NT2/D1 (cell line): ENCODE data around the gene POLR1A.

ENCODE experiments used
- DNase-seq: peaks from one replicate; pipeline ENCODE4 v3.0.0-alpha.2; 2011; ENCODE audit warnings: low read depth, low spot score
- H3K27me3 ChIP-seq: 2 replicates; pipeline ENCODE4 v1.6.0; 2011; ENCODE audit warnings: mild to moderate bottlenecking; ENCODE audit not compliant: insufficient read length, insufficient read depth
- H3K36me3 ChIP-seq: 2 replicates; pipeline ENCODE4 v1.6.1; 2011; ENCODE audit warnings: mild to moderate bottlenecking, low read length, mixed read lengths; ENCODE audit not compliant: insufficient read depth, insufficient read length
- H3K4me1 ChIP-seq: 2 replicates; pipeline ENCODE4 v1.5.1; 2011; ENCODE audit not compliant: insufficient read depth, insufficient read length
- H3K4me3 ChIP-seq: 2 replicates; pipeline ENCODE4 v1.5.1; 2011; ENCODE audit warnings: low read depth; ENCODE audit not compliant: insufficient read length
- H3K9ac ChIP-seq: 2 replicates; pipeline ENCODE4 v1.6.0; 2011; ENCODE audit warnings: low read depth; ENCODE audit not compliant: insufficient read length
- H3K9me3 ChIP-seq: 2 replicates; pipeline ENCODE4 v1.5.1; 2011; ENCODE audit warnings: mild to moderate bottlenecking, low read length; ENCODE audit not compliant: insufficient read depth
- SUZ12 ChIP-seq: IDR thresholded peaks from 2 replicates; pipeline ENCODE4 v1.6.1; 2011; ENCODE audit not compliant: insufficient read length, insufficient read depth; ENCODE audit errors: extremely low read depth
- YY1 ChIP-seq: IDR thresholded peaks from 2 replicates; pipeline ENCODE4 v1.6.1; 2011; ENCODE audit not compliant: insufficient read length, insufficient read depth
- ZNF274 ChIP-seq: IDR thresholded peaks from 2 replicates; pipeline ENCODE4 v1.6.1; 2011; ENCODE audit warnings: mild to moderate bottlenecking, low read depth, low read length

POLR1A gene

DNA sequence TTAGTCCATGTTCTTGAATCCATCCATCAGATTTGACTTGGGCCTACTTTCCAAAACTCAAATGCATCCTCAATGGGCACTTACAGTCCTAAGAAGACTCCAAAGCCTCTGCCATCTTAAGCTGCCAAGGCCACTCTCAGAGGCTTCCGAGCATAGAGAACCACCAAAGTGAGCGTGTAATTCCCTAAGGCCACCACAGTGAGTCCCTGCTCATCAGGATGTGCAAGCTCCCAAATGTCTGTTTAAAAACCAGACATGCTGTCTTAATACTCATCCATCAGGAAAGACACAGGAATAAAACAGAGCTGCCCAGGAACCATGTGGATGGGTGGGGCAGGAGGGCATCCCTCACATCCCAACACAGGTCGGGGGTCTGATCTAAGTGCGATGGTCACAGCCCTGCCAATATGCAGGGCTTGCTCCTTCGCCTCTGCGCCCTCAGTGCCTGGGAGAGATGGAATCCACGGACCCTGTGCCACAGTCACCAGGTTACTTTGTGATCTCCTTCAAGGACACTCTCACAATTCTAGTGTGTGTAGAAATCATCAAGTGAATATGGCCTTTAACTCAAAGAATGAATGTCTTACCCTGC lies 80.4 kb downstream of the POLR1A start:
- no peaks in the 10 kb centered on the region for H3K27me3 ChIP-seq
- no peaks in the 10 kb centered on the region for H3K4me1 ChIP-seq
- H3K36me3 ChIP-seq = peaks cover 62% of the 10 kb centered on the region
- H3K9me3 ChIP-seq = no peaks in the 10 kb centered on the region
- H3K4me3 ChIP-seq = no peak overlapping the region
- TF ChIP-seq SUZ12 (no peak), ZNF274 (no peak), YY1 (no peak)
- no peak for DNase-seq
- H3K9ac ChIP-seq = no peak overlapping the region

DNA sequence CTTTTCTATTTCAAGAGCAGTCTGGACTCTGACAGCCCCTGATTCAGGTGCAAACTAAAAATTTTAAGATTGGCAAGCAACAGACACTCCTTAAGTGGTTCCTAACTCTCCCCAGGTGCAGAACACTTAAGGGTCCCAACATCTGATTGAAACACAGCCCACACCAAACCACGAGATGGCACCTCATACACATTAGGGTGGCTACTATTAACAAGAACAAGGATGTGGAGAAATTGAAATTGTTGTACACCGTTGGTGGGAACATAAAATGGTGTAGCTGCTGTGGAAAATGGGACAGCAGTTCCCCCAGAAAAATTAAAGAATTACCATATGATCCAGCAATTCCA lies 82.3 kb downstream of the POLR1A start:
- Histone ChIP-seq H3K36me3 (peaks cover 43% of the 10 kb centered on the region), H3K4me1 (no peaks in the 10 kb centered on the region), H3K9ac (no peak overlapping the region), H3K4me3 (no peak overlapping the region), H3K27me3 (no peaks in the 10 kb centered on the region), H3K9me3 (no peaks in the 10 kb centered on the region)
- no peak for TF ChIP-seq ZNF274
- no peak for TF ChIP-seq YY1
- no peak for TF ChIP-seq SUZ12
- no peak for DNase-seq

DNA sequence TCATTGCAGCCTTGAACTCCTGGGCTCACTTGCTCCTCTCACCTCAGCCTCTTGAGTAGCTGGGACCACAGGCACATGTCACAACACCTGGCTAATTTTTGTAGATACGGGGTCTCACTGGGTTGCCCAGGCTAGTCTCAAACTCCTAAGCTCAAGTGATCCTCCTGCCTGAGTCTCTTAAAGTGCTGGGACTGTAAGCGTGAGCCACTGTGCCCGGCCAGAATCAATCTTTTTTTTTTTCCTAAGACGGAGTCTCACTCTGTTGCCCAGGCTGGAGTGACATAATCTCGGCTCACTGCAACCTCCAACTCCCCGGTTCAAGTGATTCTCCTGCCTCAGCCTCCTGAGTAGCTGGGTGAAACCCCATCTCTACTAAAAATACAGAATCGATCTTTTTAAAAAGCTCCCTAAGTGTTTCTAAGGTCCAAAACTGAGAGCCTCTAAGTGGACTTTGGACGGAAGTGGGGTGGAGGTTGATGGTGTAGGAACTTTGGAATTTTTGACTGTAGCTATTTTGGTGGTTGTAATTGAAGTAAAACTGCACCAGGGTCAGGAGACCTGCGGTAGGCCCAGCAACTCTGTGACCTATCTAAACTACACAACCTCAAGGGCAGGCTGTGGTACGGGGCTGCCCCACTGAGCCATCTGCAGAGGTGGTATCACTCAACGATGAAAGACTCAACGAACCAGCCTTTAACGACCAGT lies 82.9 kb downstream of the POLR1A start:
- Histone ChIP-seq H3K9ac (no peak overlapping the region), H3K27me3 (no peaks in the 10 kb centered on the region), H3K9me3 (no peaks in the 10 kb centered on the region), H3K36me3 (peaks cover 38% of the 10 kb centered on the region), H3K4me3 (no peak overlapping the region), H3K4me1 (no peaks in the 10 kb centered on the region)
- DNase-seq = no peak
- TF ChIP-seq SUZ12 = no peak
- no peak for TF ChIP-seq YY1
- no peak for TF ChIP-seq ZNF274

DNA sequence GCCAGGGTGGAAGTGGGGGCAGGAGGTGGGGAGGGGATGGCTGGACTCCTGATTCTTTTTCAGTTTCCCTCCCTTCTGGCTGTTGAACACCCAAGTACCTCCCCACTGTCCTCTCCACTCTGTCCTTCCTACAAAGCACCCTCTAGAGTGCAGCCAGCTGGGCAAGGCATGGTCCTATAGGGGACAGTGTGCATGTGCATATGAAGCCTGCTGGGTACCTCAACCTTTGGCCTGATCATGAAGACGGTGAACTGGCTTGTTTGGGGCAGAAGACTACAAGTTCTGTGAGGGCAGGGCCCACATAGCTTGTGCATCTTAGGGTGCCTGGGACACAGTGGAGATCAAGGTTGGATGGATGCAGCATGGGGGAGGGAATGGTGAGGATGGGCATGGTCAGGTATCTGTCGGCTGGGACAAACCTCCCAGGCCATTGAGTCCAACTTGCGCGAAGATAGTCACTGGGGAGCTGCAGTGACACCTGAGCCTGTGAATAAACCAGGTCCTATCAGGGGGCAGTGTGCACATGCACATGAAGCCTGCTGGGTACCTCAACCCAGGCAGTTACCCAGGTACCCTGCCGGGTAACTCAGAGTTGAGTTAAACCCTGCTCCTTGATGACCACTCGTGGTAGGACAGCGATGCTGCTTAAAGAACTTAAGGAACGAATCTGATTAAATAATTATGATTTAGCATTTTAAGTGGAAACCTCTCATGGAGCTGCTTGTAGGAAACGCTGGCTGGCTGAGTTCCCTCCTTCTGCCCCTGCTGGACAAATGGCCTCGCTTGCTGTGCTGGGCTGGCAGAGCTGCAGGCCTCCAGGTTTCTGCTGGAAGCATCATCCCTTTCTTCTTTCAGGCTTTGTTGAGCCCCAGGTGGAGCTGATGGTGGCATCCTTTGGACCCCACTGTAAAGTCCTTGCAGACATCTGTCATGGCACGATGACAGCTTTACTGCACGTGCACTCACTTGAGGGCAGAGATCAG lies 84.0 kb downstream of the POLR1A start:
- H3K9ac ChIP-seq = no peak overlapping the region
- TF ChIP-seq SUZ12 (no peak), YY1 (no peak), ZNF274 (no peak)
- no peak for DNase-seq
- no peaks in the 10 kb centered on the region for H3K4me1 ChIP-seq
- H3K36me3 ChIP-seq = peaks cover 27% of the 10 kb centered on the region
- no peaks in the 10 kb centered on the region for H3K9me3 ChIP-seq
- no peak overlapping the region for H3K4me3 ChIP-seq
- H3K27me3 ChIP-seq = no peaks in the 10 kb centered on the region

DNA sequence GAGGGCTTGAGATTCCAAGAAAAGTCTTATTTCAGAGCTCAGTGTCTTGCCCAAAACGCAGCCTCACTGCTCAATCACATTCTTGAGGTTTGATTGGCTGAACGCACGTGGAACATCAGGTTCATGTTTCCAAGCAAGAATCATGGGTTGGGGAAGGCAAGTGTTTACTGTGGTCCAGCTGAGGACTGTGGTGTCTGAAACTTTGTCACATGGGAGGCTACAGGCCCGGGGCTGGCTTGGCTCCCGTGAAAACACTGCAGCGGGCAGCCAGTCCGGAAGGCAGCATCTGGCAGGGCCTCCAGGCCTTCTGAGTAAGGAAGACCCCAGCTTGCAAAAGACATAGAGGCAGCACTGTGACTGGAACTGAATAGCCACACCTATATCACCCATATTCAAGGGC lies 84.7 kb downstream of the POLR1A start:
- Histone ChIP-seq H3K36me3 (peaks cover 20% of the 10 kb centered on the region), H3K9ac (no peak overlapping the region), H3K4me1 (no peaks in the 10 kb centered on the region), H3K27me3 (no peaks in the 10 kb centered on the region), H3K9me3 (no peaks in the 10 kb centered on the region), H3K4me3 (no peak overlapping the region)
- no peak for DNase-seq
- no peak for TF ChIP-seq ZNF274
- TF ChIP-seq YY1 = no peak
- TF ChIP-seq SUZ12 = no peak

DNA sequence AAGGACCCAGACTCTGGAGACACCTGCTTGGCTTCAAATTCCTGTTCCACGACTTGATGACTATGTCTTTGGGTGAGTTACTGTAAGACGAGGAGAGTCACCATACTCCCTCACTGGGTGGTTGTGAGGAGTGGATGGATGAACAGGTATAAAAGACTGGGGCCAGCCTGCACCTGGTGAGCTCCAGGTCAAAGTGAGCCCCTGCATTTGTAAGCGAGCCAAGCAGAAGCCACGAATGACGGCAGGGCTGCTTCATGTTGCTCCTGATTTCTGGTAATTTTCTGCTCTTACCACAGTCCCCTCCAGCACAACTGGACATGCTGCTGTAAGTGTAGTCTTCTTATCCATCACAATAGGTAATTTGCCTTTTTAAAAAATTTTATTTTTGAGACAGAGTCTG lies 86.6 kb downstream of the POLR1A start:
- Histone ChIP-seq H3K4me3 (no peak overlapping the region), H3K36me3 (peaks cover 3% of the 10 kb centered on the region), H3K27me3 (no peaks in the 10 kb centered on the region), H3K9ac (no peak overlapping the region), H3K9me3 (peaks cover 10% of the 10 kb centered on the region; the same call in 1 of the 2 replicates), H3K4me1 (no peaks in the 10 kb centered on the region)
- no peak for DNase-seq
- TF ChIP-seq SUZ12 = no peak
- TF ChIP-seq ZNF274 = no peak
- no peak for TF ChIP-seq YY1
